ENCODE measurements around the gene RASL11B. TPM values are rescaled to one million over a fixed set of nuclear protein-coding genes. Genes with fewer than 3 reads are reported as not detected.

The RASL11B gene
- total RNA-seq, 2 donors from 2014 or later, result 0.18 to 27.1 TPM

GRCh38 chr4:52843958-52844357 lies 18.2 kb upstream of the RASL11B start:
- Histone ChIP-seq H3K4me1 (replicated peaks) (no peaks in the 10 kb centered on the region), H3K4me3 (no peak overlapping the region), H3K27ac (no peak overlapping the region), H3K27me3 (replicated peaks; ENCODE audit: insufficient read depth) (no peaks in the 10 kb centered on the region), H3K9me3 (no peaks in the 10 kb centered on the region), H3K36me3 (no peaks in the 10 kb centered on the region)
- 87% methylated on average over 3 of the region's 3 CpGs for WGBS
- intact Hi-C loops (cut with DNase I), result no loop called here
- TF ChIP-seq POLR2AphosphoS5 (IDR thresholded peaks at IDR 0.05) (no peak), CTCF (IDR thresholded peaks at IDR 0.05) (no peak), POLR2A (IDR thresholded peaks at IDR 0.05) (no peak)
- no peak for DNase-seq (ENCODE audit: low spot score)

- Histone ChIP-seq H3K9me3 (no peaks in the 10 kb centered on the region), H3K36me3 (no peaks in the 10 kb centered on the region), H3K27ac (no peak overlapping the region), H3K4me3 (no peak overlapping the region), H3K27me3 (replicated peaks; ENCODE audit: insufficient read depth) (no peaks in the 10 kb centered on the region), H3K4me1 (replicated peaks) (no peaks in the 10 kb centered on the region)
- intact Hi-C loops (cut with DNase I), result no loop called here
- TF ChIP-seq CTCF (IDR thresholded peaks at IDR 0.05) (no peak), POLR2A (IDR thresholded peaks at IDR 0.05) (no peak), POLR2AphosphoS5 (IDR thresholded peaks at IDR 0.05) (no peak)
- no peak for DNase-seq (ENCODE audit: low spot score)
- 95% methylated on average over 2 of the region's 2 CpGs for WGBS
Observed at GRCh38 chr4:52844596-52844995, 17.5 kb upstream of the RASL11B start.

- TF ChIP-seq CTCF (IDR thresholded peaks at IDR 0.05) (no peak), POLR2A (IDR thresholded peaks at IDR 0.05) (no peak), POLR2AphosphoS5 (IDR thresholded peaks at IDR 0.05) (no peak)
- no peak for DNase-seq (ENCODE audit: low spot score)
- H3K27ac ChIP-seq, result no peak overlapping the region
Observed at GRCh38 chr4:52846502-52846901, 15.6 kb upstream of the RASL11B start.

GRCh38 chr4:52848254-52848653 lies 13.9 kb upstream of the RASL11B start:
- Histone ChIP-seq H3K9me3 (no peaks in the 10 kb centered on the region), H3K27me3 (replicated peaks; ENCODE audit: insufficient read depth) (no peaks in the 10 kb centered on the region), H3K4me1 (replicated peaks) (no peaks in the 10 kb centered on the region), H3K36me3 (no peaks in the 10 kb centered on the region), H3K4me3 (no peak overlapping the region), H3K27ac (no peak overlapping the region)
- DNase-seq (ENCODE audit: low spot score), result no peak
- intact Hi-C loops (cut with DNase I), result no loop called here
- WGBS, result 43% methylated on average over 6 of the region's 6 CpGs
- TF ChIP-seq POLR2A (IDR thresholded peaks at IDR 0.05) (no peak), POLR2AphosphoS5 (IDR thresholded peaks at IDR 0.05) (peak; percentile 49)

More at GRCh38 chr4:52846502-52846901, 15.6 kb upstream of the RASL11B start:
- Histone ChIP-seq H3K27me3 (replicated peaks; ENCODE audit: insufficient read depth) (no peaks in the 10 kb centered on the region), H3K36me3 (no peaks in the 10 kb centered on the region), H3K4me3 (no peak overlapping the region), H3K4me1 (replicated peaks) (no peaks in the 10 kb centered on the region), H3K9me3 (no peaks in the 10 kb centered on the region)
- intact Hi-C loops (cut with DNase I), result no loop called here
- 83% methylated on average over 2 of the region's 2 CpGs for WGBS

GRCh38 chr4:52850406-52851124 lies 11.6 kb upstream of the RASL11B start:
- H3K27me3 ChIP-seq (replicated peaks; ENCODE audit: insufficient read depth), result no peaks in the 10 kb centered on the region
- no peaks in the 10 kb centered on the region for H3K36me3 ChIP-seq
- H3K9me3 ChIP-seq, result no peaks in the 10 kb centered on the region
- no peak for TF ChIP-seq POLR2A (IDR thresholded peaks at IDR 0.05)
- no peak for TF ChIP-seq POLR2AphosphoS5 (IDR thresholded peaks at IDR 0.05)
- no peak for TF ChIP-seq CTCF (IDR thresholded peaks at IDR 0.05)
- WGBS, result 91% methylated on average over 3 of the region's 3 CpGs
- no peak overlapping the region for H3K4me3 ChIP-seq
- no peaks in the 10 kb centered on the region for H3K4me1 ChIP-seq (replicated peaks)
- DNase-seq (ENCODE audit: low spot score), result no peak
- intact Hi-C loops (cut with DNase I), result no loop called here
- H3K27ac ChIP-seq, result no peak overlapping the region
